NOMO-1 treated with dmso at 0.1 percent for 144 hours (cell line): ENCODE results near the gene SYCP2.

Experiments used
- DNase-seq: peaks from one replicate; lab custom pipeline; 2025; ENCODE audit not compliant: unreplicated experiment; lab: John Stamatoyannopoulos, UW

Gene SYCP2

DNA sequence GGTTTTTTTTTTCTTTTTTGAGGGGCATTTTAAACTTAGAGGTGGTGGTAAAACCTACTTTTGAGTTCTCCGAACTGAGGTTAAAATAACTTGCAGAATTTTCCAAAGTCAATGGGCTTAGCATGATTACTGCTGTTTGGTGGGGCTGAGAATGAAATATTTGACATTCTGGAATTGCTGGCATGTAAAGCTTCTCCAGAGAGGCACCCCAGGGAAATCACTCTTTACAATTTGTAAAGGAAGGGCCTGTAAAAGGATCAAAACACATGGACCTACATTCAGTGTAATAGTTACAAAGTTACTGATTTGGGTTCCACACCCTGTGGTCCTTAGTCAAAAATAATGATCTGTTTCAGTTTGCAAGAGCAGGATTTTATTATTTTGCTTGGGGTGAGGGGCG is 12.3 kb upstream of the SYCP2 start:
- no peak for DNase-seq

DNA sequence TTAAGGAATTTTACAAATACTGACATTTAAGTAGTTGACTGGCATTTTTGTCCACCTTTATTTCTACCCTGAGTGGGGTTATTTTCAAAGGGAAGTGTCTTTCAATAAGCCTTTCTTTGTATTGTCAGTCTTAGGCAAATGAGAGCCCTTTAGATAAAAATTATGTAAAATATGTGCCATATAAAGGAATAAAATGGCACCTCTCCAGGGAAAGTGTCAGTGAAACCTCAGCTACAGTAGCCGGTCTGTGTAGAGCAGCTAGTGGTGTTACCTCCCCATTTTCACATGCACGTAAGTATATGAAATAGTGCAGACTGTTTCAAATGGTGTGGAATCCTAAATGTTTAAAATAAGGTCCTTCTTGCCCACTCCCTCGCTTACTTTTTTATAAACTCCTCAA is 11.7 kb upstream of the SYCP2 start:
- no peak for DNase-seq

DNA sequence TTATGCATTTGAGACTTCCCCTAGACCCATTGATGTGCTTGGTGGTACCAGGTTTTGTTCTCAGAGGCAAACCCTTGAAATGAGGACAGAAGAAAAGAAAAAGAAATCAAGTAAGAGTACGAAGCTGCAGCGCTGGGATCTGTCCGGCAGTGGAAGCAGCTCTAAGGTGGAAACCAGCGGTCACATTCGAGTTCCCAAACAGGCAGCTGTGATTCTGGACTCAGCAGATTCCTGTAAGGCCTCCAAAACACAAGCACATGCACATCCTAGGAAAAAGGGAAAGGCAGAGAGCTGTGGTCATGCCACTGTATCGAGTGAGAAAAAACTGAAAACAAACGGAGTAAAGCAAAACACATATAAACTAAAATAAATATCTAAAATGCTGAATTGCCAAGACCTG is 11.3 kb upstream of the SYCP2 start:
- no peak for DNase-seq

DNA sequence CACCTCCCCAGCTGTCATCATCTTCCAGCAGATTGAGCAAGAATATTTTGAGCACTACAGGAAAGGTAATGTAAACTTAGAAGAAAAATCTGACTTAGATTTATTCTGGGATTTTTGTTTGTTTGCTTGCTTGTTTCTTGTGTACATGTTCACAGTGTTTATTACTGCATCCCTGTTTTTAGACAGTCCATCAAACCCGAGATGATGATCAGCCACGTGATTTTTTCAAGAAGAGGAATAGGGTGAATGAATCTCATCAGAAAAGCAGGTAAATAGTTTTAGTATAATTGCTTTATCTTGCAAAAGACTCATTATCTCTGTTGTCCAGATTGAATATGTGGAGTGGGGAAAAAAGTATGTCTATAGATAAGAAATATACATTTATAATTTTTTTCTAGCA is 8.8 kb upstream of the SYCP2 start:
- DNase-seq, result no peak

DNA sequence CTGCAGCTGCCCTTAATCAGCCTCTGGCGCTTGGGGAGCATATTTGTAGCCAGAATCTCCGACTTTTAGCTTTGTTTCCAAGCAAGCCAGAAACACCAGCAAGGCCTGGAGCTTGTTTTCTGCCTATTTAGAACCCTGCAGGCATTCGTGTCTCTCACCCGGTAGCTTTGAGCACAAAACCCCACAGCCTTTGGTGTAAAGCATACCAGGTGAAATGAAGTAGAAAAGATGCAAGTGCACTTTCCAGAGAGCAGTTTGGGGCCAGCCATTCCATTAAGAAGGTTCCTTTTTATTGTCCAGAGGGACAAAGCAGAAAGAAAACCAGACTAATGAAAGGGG is 7.5 kb upstream of the SYCP2 start:
- no peak for DNase-seq

DNA sequence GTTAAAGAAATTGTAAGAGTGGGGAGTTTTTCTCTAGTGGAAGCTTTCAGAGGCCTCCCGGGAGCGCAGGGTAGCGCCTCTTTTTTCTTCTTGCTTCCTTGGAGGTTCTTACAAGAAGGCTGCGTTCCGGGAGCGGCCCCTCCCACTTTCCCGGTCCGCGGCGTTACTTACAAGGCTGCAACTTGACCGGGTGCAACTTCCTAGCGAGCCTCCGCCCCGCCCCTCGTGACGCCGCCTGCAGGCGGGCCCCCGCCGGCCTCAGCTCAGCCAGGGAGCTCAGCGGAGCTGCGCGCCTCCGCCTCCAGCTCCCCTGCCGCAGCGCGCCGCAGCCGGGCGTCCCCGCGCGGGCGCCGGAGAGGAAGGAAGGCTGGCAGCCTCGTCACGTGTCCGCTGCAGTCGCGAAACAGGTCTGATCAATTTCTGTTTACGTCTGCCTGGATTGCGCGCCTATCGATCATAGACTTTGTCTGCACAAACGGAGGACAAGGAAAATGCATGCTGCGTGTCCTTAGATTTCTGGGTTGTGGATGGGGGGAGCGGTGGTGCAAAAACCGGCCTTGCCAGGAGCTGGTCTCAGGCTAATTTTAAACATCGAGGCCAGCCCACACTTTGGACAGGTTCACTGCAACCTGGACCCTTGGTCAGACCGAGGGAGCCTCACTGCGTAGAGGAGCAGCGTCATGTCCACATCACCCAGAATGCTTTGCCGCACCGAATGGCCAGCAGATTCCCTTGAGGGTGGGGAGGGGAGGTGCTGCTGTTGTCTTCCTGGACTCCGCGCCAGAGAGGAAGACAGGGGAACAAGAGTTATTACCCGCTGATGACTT is 6.9 kb upstream of the SYCP2 start, which contains the start of the genes FAM217B and PPP1R3D:
FAM217B (plus strand) TSS at position 261 of the 827 bp plus-strand sequence. CDS start 3,555 bp downstream, outside the sequence.
PPP1R3D (minus strand) TSS at position 177 of the 827 bp plus-strand sequence. CDS start 374 bp downstream, outside the sequence.
- peak; percentile 91 for DNase-seq

DNA sequence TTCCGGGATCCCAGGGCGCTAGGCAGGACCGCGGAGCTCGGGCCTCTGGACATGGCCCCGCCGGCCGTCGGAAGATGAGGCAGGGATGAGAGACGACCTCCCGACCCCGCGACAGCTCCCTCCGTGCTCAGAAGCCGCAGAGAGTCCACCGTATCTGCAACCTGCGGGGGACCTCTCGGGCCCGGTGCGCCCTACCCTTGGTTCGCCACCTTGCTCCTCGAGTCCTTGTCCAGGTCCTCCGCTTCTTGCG is 6.4 kb upstream of the SYCP2 start:
- no peak for DNase-seq

DNA sequence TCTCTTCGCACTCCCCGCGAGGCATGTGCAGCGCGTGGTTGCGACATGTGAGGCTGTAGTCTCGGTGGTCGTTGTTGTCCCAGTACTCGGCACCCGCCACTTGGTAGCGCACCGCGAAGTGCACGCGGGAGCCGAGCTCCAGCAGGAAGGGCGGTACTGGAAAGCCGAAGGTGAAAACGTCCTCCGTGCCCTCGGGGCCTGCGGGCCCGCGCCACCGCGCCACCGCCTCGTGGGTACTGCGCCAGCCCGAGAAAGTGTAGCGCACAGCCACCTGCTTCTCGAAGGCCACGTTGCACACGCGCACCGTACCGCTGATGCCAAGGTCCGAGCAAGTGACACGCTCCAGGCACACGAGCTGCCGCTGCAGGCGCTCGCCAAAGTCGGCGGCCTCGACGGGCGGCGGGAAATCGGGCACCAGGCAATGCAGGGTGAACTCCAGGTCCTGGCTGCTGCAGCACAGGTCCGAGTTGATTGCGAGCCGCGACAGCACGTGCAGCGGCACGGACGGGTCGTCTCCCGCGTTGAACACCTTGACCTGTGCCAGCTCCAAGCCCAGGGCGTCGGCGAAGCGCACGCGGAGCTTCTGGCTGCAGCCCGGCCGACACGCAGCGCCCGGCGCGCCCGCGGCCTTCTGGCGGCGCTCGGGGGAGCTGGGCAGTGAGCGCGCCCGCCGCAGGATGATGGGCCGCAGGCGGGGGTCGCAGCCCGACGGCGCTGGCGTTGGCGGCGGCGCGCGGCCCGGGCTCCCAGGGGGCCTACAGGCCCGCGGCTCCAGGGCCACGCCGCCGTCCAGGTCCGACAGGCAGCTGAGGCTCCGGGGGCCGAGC is 5.8 kb upstream of the SYCP2 start:
- DNase-seq, result no peak

DNA sequence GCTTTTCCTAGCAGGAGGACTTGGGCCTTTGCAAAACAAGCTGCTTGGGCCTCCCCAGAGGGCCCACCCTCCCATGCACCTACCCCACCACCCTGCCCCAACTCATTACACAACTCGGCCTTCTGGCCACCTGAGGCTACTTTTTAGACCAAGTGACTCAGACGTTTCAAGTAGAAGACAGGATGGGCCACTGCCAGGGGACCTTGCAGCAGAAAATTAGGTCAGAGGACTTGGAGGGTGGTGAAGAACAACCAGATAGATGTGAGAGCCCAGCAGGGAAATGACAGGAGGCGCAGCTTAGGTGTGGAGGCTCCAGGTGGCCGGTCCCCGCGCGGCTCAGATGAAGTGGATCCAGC is 5.2 kb upstream of the SYCP2 start:
- no peak for DNase-seq

DNA sequence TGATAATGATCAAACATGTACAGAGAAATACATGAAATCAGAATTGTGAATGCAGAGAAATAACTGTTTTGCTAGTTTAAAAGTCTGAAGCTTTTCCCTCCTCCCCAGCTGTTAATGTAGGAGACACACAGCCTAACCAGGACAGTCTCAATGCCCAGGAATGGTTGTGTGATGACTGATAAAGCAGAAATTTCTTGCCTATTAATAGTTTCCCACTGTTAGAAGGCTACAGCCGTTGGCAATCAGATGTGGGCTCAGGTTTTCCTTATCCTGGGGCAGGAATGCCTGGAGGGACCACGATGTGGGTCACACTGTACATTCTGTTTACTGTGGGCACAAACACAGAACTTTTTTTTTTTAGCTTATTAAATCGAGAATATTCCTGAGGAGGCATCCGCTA is 4.8 kb upstream of the SYCP2 start:
- DNase-seq, result no peak

DNA sequence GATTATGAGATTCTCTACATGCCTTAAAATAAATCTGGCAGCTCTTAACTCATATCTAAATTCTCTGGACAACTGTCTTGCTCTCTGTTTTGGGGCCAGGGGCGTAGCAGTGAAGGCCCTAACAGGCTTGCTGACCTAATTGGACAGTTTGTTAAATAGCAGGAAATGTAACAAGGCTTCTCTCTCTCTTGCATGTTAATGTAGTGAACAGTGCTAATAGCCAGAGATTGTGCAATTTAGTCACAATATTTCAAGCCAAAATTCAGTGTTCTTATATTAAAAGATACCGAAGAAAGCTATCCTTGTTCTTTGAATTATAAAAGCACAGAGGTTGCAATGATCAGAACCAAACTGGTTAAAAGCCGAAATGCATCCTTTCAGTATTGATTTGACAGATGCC is 3.7 kb upstream of the SYCP2 start:
- DNase-seq, result no peak

DNA sequence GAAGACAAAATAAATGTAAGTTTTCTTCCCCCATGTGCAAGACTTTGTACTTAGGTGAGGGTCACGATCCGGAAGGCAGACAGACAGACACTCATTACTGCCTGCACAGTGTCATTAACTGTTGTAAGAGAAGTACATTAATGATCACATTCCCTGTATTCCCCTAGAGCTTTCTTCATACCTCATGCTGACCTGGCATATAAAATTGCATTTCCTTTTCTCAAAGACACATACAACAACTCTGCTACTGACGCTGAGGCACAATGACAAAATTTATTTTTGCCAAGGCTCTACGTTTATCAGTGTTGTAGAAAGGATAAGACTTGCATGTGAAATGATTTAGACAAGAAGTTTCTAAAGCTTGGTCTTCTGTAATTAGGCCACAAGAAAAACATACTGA is 3.0 kb upstream of the SYCP2 start:
- DNase-seq, result no peak

DNA sequence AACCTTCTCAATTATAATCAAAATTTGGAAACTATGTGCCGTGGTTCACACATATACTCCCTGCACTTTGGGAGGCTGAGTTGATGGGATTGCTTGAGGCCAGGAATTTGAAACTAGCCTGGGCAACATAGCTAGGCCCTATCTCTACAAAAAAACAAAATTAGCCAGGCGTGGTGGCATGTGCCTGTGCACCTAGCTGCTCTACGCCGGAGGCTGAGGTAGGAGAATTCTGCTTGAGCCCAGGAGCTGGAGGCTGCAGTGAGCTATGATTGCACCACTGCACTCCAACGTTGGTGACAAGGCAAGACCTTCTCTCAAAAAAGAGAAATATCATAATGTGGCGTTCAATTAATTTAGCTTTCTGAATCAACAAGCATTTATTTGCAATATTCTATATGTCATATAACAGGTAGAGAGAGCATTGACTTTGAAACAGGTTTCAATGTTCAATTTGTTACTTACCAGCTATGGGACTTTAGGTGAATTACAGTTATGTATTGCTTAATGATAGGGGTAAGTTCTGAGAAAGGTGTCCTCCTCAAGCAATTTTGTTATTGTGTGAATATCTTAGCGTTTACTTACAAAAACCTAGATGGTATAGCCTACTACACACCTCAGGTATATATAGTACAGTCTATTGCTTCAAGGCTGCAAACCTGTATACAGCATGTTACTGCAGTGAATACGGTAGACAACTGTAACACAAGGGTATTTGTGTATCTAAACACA is 2.2 kb upstream of the SYCP2 start:
- DNase-seq, result no peak

DNA sequence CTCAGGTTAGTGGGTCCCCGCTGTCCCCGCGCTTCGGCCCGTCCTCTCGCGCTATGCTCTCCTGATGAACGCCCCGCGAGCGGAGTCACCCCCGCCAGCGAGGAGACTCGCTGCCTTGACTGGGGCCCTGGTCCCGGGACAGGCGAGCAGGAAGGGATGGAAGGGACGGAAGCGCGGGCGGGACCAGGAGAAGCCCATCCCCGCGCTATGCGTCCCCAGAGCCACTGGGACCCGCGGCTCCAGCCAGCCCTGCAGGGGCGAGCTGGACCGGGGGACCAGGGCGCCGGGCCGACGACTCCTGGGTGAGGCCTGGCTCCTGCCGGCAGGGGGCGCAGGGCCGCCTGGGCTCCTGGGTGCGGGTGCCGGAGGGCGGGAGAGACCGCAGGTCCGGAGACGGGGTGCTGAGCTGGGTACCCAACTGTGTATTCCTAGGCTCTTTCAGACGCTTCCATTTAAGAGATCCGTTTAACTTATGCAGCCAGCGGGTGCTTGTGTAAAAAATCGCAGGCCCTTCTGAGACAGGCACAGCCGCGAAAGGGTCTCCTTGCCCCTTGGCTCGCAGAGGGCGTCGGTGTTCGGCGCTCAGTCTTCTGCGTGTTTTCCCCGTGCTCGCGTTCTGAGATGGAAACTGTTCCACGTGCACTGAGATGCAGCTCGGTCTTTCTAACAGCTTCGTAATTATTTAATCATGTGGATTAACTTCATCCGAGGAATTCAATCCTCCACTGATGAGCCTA is 580 bp upstream of the SYCP2 start:
- no peak for DNase-seq

DNA sequence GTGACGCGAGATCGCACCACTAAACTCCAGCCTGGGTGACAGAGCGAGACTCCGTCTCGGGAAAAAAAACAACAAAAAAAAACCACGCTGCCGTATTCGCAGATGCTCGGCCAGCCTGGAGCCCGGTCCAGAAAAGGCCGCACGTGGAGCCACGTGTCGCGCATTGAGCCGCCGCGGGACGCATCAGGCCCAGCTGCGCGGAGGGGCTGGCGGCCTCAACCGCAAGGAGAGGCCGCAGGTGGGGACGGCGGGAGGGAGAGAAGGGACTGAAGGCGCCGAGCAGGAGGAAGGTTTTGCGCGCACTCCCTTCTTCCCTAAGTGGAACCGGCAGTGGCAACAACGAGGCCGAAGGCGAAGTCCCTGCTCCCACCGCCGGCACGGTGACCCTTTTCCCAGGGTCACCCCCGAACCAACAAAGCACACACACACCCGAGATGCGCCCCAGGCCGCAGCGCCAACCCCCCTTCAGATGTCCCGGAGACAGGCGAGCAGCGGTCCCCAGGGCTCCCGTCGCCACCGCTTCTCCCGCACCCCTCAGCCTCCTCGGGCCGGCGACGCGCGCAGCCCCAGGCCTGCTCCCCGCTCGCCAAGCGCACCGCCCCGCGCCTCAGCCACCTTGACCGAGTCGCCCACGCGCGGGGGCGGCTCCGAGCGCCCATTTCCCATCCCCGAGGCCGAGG is 681 bp downstream of the SYCP2 start:
- DNase-seq, result no peak

DNA sequence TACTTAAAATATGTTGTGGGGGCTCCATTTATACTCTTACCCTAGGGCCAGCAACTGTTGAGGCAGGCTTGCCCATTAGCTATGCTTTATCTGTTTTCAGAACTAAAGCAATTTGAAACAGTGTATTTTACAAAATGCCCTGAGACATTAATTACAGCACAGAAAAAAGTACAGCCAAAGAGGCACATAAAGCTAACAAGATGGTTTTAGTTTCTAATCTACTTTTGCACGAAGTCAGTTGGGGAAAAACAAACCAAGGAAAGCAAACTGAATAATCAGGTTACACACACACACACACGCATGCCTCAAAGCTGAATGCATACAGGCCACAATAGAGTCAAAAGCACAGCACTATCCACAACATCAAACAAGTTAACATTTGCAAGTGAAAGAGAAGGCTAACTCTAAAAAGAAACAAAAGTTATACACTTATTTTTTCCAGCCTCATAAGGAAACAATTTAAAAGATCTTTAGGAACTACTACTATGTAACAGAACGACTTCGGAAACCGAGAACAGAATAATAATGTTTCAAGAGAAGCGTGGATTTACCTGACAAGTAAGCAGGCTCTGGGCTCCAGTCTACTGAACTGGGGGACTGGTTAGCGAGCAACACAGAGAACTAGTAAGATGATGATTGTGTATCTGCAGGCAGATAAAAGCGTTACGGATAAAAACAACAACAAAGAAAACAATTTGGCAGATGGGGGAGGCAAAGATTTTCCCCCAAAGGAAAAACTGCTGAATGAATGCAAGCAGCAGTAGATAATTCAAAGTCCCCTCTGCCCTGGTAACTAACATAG is 1.7 kb downstream of the SYCP2 start:
- DNase-seq, result no peak

DNA sequence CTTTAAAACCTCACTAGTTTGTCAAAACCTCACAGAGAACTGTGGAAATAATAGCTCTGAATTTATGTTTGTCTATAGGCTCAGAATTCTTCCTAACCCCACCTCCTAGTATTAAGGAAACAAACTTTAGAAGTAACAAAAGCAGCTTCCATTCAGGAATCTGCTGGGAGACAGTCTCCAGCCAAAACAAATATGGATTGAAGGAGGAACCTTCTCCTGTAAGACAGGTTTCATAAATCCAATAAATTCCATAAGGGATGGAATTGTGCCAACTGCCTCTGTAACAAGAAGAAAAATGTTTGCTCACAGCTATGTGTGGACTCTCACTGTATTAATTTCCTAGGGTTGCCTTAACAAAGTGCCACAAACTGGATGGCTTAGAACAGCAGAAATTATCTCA is 7.5 kb downstream of the SYCP2 start:
- no peak for DNase-seq

DNA sequence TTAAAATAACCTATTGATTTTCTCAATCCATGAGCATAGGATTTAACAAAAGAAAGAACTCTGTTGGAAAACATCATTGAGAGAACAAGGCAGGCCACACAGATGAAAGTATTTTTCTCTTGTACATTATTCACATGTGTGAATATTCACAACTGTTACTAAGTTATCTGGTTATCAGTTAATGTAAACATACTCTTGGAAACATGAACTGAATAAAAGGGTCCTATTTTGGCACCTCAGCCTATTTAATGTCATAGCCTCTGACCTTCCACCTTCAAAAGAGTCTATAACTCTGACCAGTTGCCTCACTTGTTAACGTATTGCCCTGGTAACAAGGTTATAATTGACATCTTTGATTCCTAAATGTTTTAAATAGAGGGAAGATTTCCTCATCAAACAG is 8.1 kb downstream of the SYCP2 start:
- no peak for DNase-seq

DNA sequence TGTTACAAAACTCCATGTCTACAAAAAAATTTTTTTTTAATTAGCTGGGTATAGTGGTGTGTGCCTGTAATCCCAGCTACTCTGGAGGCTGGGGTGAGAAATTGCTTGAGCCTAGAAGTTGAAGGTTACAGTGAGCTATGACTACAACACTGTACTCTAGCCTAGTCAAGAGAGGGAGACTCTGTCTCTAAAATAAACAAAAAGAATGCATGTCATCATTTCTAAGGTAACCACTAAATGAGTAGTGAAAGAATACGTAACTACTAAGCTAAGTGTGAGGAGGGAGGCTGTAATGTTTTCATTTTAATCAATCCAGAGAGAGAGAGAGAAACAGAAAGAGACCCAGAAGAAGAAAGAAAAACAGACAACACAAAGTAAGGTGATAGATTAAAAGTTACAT is 9.9 kb downstream of the SYCP2 start:
- DNase-seq, result no peak

DNA sequence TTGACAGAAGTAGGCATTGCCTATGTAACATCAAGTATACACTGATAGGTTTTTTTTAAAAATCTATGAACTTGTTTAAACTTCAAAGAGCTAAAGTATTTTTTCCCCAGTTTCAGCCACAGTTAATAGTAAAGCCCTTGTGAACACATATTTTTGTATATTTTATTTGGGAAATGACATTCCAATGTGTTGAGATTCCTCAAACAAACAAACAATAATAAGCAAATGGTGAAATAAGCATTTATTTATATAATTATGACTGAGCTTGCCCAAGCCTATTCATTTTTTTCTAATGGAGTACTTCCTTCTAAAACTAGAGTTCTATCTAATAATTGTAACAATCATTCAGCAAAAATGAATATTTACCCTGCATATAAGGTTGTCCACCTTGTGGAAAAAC is 12.5 kb downstream of the SYCP2 start:
- no peak for DNase-seq
